Endothelial cell of umbilical vein (primary cell): ENCODE results near the gene BTN2A1. TPM values are rescaled to one million over a fixed set of nuclear protein-coding genes. Genes with fewer than 3 reads are reported as not detected.
A peak's percentile ranks its signal among the peaks of the same experiment; 100 is the strongest.

Source experiments
- BruUV-seq: library from RNA; stranded (reverse); fragments of 400-500 nt; replicated peaks from 2 replicates; lab custom pipeline; 2021; lab: Mats Ljungman, UMichigan
- CTCF ChIA-PET: fragments of 300-600, 350-600 bp; sonication (Branson Sonifier 250); formaldehyde crosslinking; loops from one replicate; lab custom pipeline; 2021; ENCODE audit warnings: antibody characterized with exemption, inconsistent platforms; lab: Charles Lee
- POLR2A ChIA-PET: fragments of 300-600, 350-600 bp; sonication (Branson Sonifier 250); formaldehyde crosslinking; loops from one replicate; lab custom pipeline; 2021; ENCODE audit warnings: antibody characterized with exemption, inconsistent platforms; lab: Charles Lee
- DNase-seq: peaks from one replicate; pipeline ENCODE4 v3.0.0-alpha.2; 2011; ENCODE audit warnings: low read depth, low spot score
- FAIRE-seq: peaks from 2 replicates; lab custom pipeline; 2011; peaks lifted over from hg19 to GRCh38; lab: Jason Lieb, UNC
- H2AFZ ChIP-seq: 2 replicates; pipeline ENCODE4 v1.6.0; 2012; ENCODE audit warnings: low read depth, low read length, control low read depth, inconsistent platforms
- H3K27ac ChIP-seq: 2 replicates; pipeline ENCODE4 v1.5.1; 2011; ENCODE audit warnings: low read depth, mild to moderate bottlenecking, control low read depth, low read length, moderate library complexity; ENCODE audit not compliant: insufficient read depth
- H3K27me3 ChIP-seq, 2 experiments: 2 replicates each; pipeline versions ENCODE4 v1.6.0 to v1.6.1; 2011; ENCODE audit warnings: low read length in 2 of 2, mixed read lengths in 1 of 2; ENCODE audit not compliant: control insufficient read depth in 2 of 2, insufficient read depth in 2 of 2
- H3K36me3 ChIP-seq, 2 experiments: 2 replicates in 1 of 2; 3 replicates in 1 of 2; pipeline ENCODE4 v1.5.1; 2011; ENCODE audit warnings: low read length in 2 of 2, mild to moderate bottlenecking in 1 of 2, moderate library complexity in 1 of 2; ENCODE audit not compliant: control insufficient read depth in 2 of 2, insufficient read depth in 2 of 2; ENCODE audit errors: extremely low read depth in 1 of 2
- H3K4me1 ChIP-seq: 3 replicates; pipeline ENCODE4 v1.5.1; 2011; ENCODE audit warnings: mild to moderate bottlenecking, low read length; ENCODE audit not compliant: control insufficient read depth, insufficient read depth; ENCODE audit errors: extremely low read depth
- H3K4me2 ChIP-seq: 2 replicates; pipeline ENCODE4 v1.6.1; 2011; ENCODE audit warnings: low read length, control low read depth, mixed read lengths; ENCODE audit not compliant: insufficient read depth
- H3K4me3 ChIP-seq, 3 experiments: fragments of 200-600 bp in 1 of 3; sonication (generic), shearing (Covaris generic) in 1 of 3; replicated peaks in 1 of 3; 2 replicates each; pipeline ENCODE4 v1.5.1; 2011 to 2016; ENCODE audit warnings: control low read depth in 3 of 3, low read length in 3 of 3, mild to moderate bottlenecking in 2 of 3, inconsistent platforms in 1 of 3, low read depth in 1 of 3, moderate library complexity in 1 of 3; ENCODE audit not compliant: insufficient read depth in 1 of 3
- H3K79me2 ChIP-seq: 2 replicates; pipeline ENCODE4 v1.6.0; 2012; ENCODE audit warnings: low read length, inconsistent platforms; ENCODE audit not compliant: control insufficient read depth, insufficient read depth
- H3K9ac ChIP-seq: replicated peaks from 2 replicates; pipeline ENCODE3; 2011; ENCODE audit warnings: low read length, control low read depth; ENCODE audit not compliant: insufficient read depth; ENCODE audit errors: extremely low read depth
- H3K9me1 ChIP-seq: replicated peaks from 3 replicates; pipeline ENCODE4 v1.6.0; 2011; ENCODE audit warnings: mild to moderate bottlenecking, low read length; ENCODE audit not compliant: control insufficient read depth, insufficient read depth; ENCODE audit errors: extremely low read depth
- H3K9me3 ChIP-seq: replicated peaks from 2 replicates; pipeline ENCODE4 v1.5.1; 2012; ENCODE audit warnings: low read length, inconsistent platforms; ENCODE audit not compliant: control insufficient read depth, insufficient read depth
- H4K20me1 ChIP-seq: replicated peaks from 2 replicates; pipeline ENCODE3; 2011; ENCODE audit warnings: mild to moderate bottlenecking, low read length; ENCODE audit not compliant: control insufficient read depth, insufficient read depth; ENCODE audit errors: extremely low read depth
- EZH2 ChIP-seq: IDR thresholded peaks from 2 replicates; pipeline ENCODE4 v1.6.1; 2012; ENCODE audit warnings: borderline replicate concordance, low read depth, mild to moderate bottlenecking, moderate library complexity, low read length, inconsistent platforms; ENCODE audit not compliant: severe bottlenecking
- FOS ChIP-seq: IDR thresholded peaks from 2 replicates; pipeline ENCODE4 v1.6.1; 2011; ENCODE audit warnings: mild to moderate bottlenecking, low read length, moderate library complexity, borderline replicate concordance; ENCODE audit not compliant: insufficient read depth
- GATA2 ChIP-seq: IDR thresholded peaks from 2 replicates; pipeline ENCODE4 v1.7.0; 2011; ENCODE audit warnings: low read depth, mild to moderate bottlenecking, moderate library complexity, mixed read lengths, low read length; ENCODE audit not compliant: insufficient read length, insufficient read depth
- JUN ChIP-seq: IDR thresholded peaks from 2 replicates; pipeline ENCODE4 v1.6.1; 2011; ENCODE audit warnings: borderline replicate concordance, low read depth; ENCODE audit not compliant: insufficient read length, insufficient read depth
- MYC ChIP-seq: IDR thresholded peaks from one replicate; pipeline ENCODE4 v1.6.1; 2011; ENCODE audit warnings: mild to moderate bottlenecking, low read depth, low read length
- POLR2A ChIP-seq: IDR thresholded peaks from 2 replicates; pipeline ENCODE4 v1.6.1; 2012; ENCODE audit warnings: low read depth, mild to moderate bottlenecking, control low read depth, low read length
- POLR2AphosphoS5 ChIP-seq: IDR thresholded peaks from 2 replicates; pipeline ENCODE4 v1.6.1; 2012; ENCODE audit warnings: low read depth, mild to moderate bottlenecking, control low read depth, low read length, moderate library complexity; ENCODE audit not compliant: insufficient read depth
- dilution Hi-C: fragments of 300-500 bp; cut with MboI; formaldehyde crosslinking; loops from one replicate; pipeline ENCODE4 v1.15.0; 2019; ENCODE audit warnings: low sequenced_read_pairs; ENCODE audit not compliant: extremely low pct_ligation_motif_present
- intact Hi-C: fragments of 100-400 bp; cut with micrococcal nuclease; formaldehyde crosslinking; loops from one replicate; pipeline ENCODE4 v1.10.0; 2022
- polyA plus RNA-seq, 4 experiments: library from polyadenylated mRNA; depleted of rRNA in 3 of 4; stranded (reverse) in 3 of 4; unstranded in 1 of 4; fragments of >200 nt; gene quantifications; 2 replicates each; pipeline versions ENCODE4 v1.2.1 to v1.2.3, GENCODE V29; 2011 to 2012; ENCODE audit warnings: missing spikeins in 1 of 4
- total RNA-seq: library from RNA; stranded (reverse); gene quantifications from 2 replicates; pipeline ENCODE4 v1.2.3, GENCODE V29; 2021
- TF ChIP-seq, protein P1 (sequence below): IDR thresholded peaks from 2 replicates; pipeline ENCODE4 v1.6.1; 2011; ENCODE audit not compliant: insufficient read depth, insufficient read length
- TF ChIP-seq, protein P2 (sequence below), 2 donors: IDR thresholded peaks; 1 replicate in 1 of 2; 2 replicates in 1 of 2; pipeline ENCODE4 v1.5.1; 2011; ENCODE audit warnings: low read length in 2 of 2, mild to moderate bottlenecking in 2 of 2, moderate library complexity in 2 of 2, control low read depth in 1 of 2, inconsistent platforms in 1 of 2, low read depth in 1 of 2; ENCODE audit not compliant: insufficient read depth in 1 of 2; ENCODE audit errors: extremely low read depth in 1 of 2

Gene BTN2A1
- total and polyA plus RNA-seq, 2 donors (not counting 3 experiments of a cell fraction or from before 2014, with no cell fraction given) = 25.1 to 31.9 TPM

GRCh38 chr6:26464416-26465131 is 6.8 kb downstream of the BTN2A1 start:
- POLR2A ChIA-PET = no interaction called here
- Histone ChIP-seq H3K4me2 (no peak overlapping the region), H4K20me1 (no peaks in the 10 kb centered on the region), H3K9me3 (no peaks in the 10 kb centered on the region), H3K9me1 (no peaks in the 10 kb centered on the region), H3K79me2 (peaks cover 22% of the 10 kb centered on the region), H3K9ac (no peak overlapping the region), H2AFZ (no peak overlapping the region), H3K27ac (no peak overlapping the region), H3K4me1 (peaks cover 5% of the 10 kb centered on the region), H3K4me3 (no peak overlapping the region), H3K36me3 (peaks cover 40 to 45% of the 10 kb centered on the region in 2 experiments), H3K27me3 (no peaks in the 10 kb centered on the region)
- FAIRE-seq = no peak
- TF ChIP-seq, protein P1, sequence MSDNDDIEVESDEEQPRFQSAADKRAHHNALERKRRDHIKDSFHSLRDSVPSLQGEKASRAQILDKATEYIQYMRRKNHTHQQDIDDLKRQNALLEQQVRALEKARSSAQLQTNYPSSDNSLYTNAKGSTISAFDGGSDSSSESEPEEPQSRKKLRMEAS = no peak
- TF ChIP-seq, protein P2, sequence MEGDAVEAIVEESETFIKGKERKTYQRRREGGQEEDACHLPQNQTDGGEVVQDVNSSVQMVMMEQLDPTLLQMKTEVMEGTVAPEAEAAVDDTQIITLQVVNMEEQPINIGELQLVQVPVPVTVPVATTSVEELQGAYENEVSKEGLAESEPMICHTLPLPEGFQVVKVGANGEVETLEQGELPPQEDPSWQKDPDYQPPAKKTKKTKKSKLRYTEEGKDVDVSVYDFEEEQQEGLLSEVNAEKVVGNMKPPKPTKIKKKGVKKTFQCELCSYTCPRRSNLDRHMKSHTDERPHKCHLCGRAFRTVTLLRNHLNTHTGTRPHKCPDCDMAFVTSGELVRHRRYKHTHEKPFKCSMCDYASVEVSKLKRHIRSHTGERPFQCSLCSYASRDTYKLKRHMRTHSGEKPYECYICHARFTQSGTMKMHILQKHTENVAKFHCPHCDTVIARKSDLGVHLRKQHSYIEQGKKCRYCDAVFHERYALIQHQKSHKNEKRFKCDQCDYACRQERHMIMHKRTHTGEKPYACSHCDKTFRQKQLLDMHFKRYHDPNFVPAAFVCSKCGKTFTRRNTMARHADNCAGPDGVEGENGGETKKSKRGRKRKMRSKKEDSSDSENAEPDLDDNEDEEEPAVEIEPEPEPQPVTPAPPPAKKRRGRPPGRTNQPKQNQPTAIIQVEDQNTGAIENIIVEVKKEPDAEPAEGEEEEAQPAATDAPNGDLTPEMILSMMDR (IDR thresholded peaks at IDR 0.05; ENCODE audit: extremely low read depth in 1 of 2, insufficient read depth in 1 of 2, low read depth in 1 of 2, low read length in 2 of 2) = no peak
- TF ChIP-seq GATA2 (no peak), FOS (no peak)
- no TSS peak for BruUV-seq
- dilution Hi-C loops (no loop called here), intact Hi-C loops (no loop called here)
- CTCF ChIA-PET = no interaction called here
- no peak for DNase-seq

DNA sequence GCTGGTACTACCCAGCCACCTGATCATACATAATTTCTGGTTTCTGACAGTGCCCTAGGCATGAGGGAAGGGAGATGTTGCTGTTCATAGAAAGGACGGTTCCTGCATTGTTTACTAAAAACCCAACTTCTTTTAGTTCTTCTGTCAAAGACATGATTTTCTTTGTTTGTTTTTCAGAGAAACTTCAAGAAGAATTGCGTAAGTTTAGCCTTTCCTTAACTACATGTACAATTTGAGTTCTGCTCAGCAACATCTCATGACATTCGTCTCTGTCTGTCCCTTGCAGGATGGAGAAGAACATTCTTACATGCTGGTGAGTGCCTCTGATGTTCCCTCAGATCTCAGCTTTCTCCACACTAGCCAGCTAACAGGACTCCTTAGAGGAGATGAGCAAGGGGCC is 8.0 kb downstream of the BTN2A1 start:
- intact Hi-C loops = no loop called here

More for the DNA sequence above, 8.0 kb downstream of the BTN2A1 start:
- ChIA-PET POLR2A (no interaction called here), CTCF (no interaction called here)
- Histone ChIP-seq H3K27me3 (no peaks in the 10 kb centered on the region), H4K20me1 (no peaks in the 10 kb centered on the region), H3K36me3 (peaks cover 37 to 40% of the 10 kb centered on the region in 2 experiments), H3K4me1 (peaks cover under 1% of the 10 kb centered on the region), H2AFZ (no peak overlapping the region), H3K79me2 (peaks cover 10% of the 10 kb centered on the region), H3K9ac (no peak overlapping the region), H3K27ac (no peak overlapping the region), H3K9me1 (no peaks in the 10 kb centered on the region), H3K9me3 (no peaks in the 10 kb centered on the region), H3K4me2 (no peak overlapping the region), H3K4me3 (no peak overlapping the region)
- dilution Hi-C loops = no loop called here
- FAIRE-seq (peak; percentile 18), DNase-seq (no peak)
- TF ChIP-seq, protein P1 = no peak
- no peak for TF ChIP-seq MYC
- TF ChIP-seq, protein P2 (IDR thresholded peaks at IDR 0.05; ENCODE audit: extremely low read depth in 1 of 2, insufficient read depth in 1 of 2, low read depth in 1 of 2, low read length in 2 of 2) = no peak
- TF ChIP-seq GATA2 = no peak
- TF ChIP-seq EZH2 = no peak
- no peak for TF ChIP-seq JUN
- TF ChIP-seq POLR2A = no peak
- TF ChIP-seq FOS = no peak
- TF ChIP-seq POLR2AphosphoS5 = no peak
- BruUV-seq = no TSS peak
